ENCODE data around the gene FADS6.
"Not testable (repeated sequence)": the region's sequence is repeated elsewhere in the genome, so short reads cannot be mapped to it uniquely, and the experiment has no call there.

Gene FADS6

GRCh38 chr17:74871356-74872076, 21.9 kb downstream of the FADS6 start:
- H3K4me3 ChIP-seq (replicated peaks; ENCODE audit: low read depth, low read length): peak overlapping the region; percentile 95
- no peak for DNase-seq (ENCODE audit: extremely low read depth, low read depth)
- no peak for TF ChIP-seq CTCF (IDR thresholded peaks at IDR 0.05; ENCODE audit: low read depth, low read length, missing control alignments)

- DNase-seq (ENCODE audit: extremely low read depth, low read depth): peak; percentile 45
- TF ChIP-seq CTCF (IDR thresholded peaks at IDR 0.05; ENCODE audit: low read depth, low read length, missing control alignments): no peak
- H3K4me3 ChIP-seq (replicated peaks; ENCODE audit: low read depth, low read length): peak overlapping the region; percentile 95
Observed at GRCh38 chr17:74870512-74870911, 22.9 kb downstream of the FADS6 start.

- not testable (repeated sequence) for H3K4me3 ChIP-seq (replicated peaks; ENCODE audit: low read depth, low read length); DNase-seq (ENCODE audit: extremely low read depth, low read depth)
Observed at GRCh38 chr17:74870028-74870427, 23.4 kb downstream of the FADS6 start.

- H3K4me3 ChIP-seq (replicated peaks; ENCODE audit: low read depth, low read length): no peak overlapping the region
- TF ChIP-seq CTCF (IDR thresholded peaks at IDR 0.05; ENCODE audit: low read depth, low read length, missing control alignments): no peak
- no peak for DNase-seq (ENCODE audit: extremely low read depth, low read depth)
Observed at GRCh38 chr17:74868908-74869255, 24.6 kb downstream of the FADS6 start.

- no peak for TF ChIP-seq CTCF (IDR thresholded peaks at IDR 0.05; ENCODE audit: low read depth, low read length, missing control alignments)
- no peak for DNase-seq (ENCODE audit: extremely low read depth, low read depth)
- no peak overlapping the region for H3K4me3 ChIP-seq (replicated peaks; ENCODE audit: low read depth, low read length)
Observed at GRCh38 chr17:74868251-74868907, 25.1 kb downstream of the FADS6 start.

- no peak for DNase-seq (ENCODE audit: extremely low read depth, low read depth)
- no peak overlapping the region for H3K4me3 ChIP-seq (replicated peaks; ENCODE audit: low read depth, low read length)
- no peak for TF ChIP-seq CTCF (IDR thresholded peaks at IDR 0.05; ENCODE audit: low read depth, low read length, missing control alignments)
Observed at GRCh38 chr17:74866198-74866835, 27.1 kb downstream of the FADS6 start.

GRCh38 chr17:74865504-74866197, 27.8 kb downstream of the FADS6 start:
- DNase-seq (ENCODE audit: extremely low read depth, low read depth): no peak
- TF ChIP-seq CTCF (IDR thresholded peaks at IDR 0.05; ENCODE audit: low read depth, low read length, missing control alignments): no peak
- H3K4me3 ChIP-seq (replicated peaks; ENCODE audit: low read depth, low read length): no peak overlapping the region
